ENCODE measurements around the gene CTBP2.

CTBP2 gene

GRCh38 chr10:124943301-124944092 lies 216.9 kb downstream of the CTBP2 start:
- intact Hi-C loops (cut with DNase I; ENCODE audit: low total_unique reads): loop anchor here (2.0 kb wide), 1 partner anchor 57 kb away; no protein-coding TSS in a partner anchor
- Histone ChIP-seq H3K4me1 (peaks cover 0 to 92% (median 36%) of the 10 kb centered on the region in 4 donors), H3K4me3 (no peak overlapping the region), H3K36me3 (no peaks in the 10 kb centered on the region), H3K9me3 (no peaks in the 10 kb centered on the region), H3K27ac (no peak overlapping the region), H3K27me3 (no peaks in the 10 kb centered on the region)
- no peak for TF ChIP-seq CTCF (IDR thresholded peaks at IDR 0.05)
- no peak for DNase-seq

- no peak overlapping the region for H3K4me3 ChIP-seq
These were observed 217.8 kb downstream of the CTBP2 start for GRCh38 chr10:124942317-124943169.

GRCh38 chr10:124941823-124942222 lies 218.5 kb downstream of the CTBP2 start, which contains the start of gene ZRANB1:
TSS of gene ZRANB1 (plus strand) at chr10:124942123. CDS start at chr10:124942494, 371 bp downstream.
- DNase-seq: no peak
- Histone ChIP-seq H3K27me3 (no peaks in the 10 kb centered on the region), H3K4me1 (peaks cover 0 to 76% (median 29%) of the 10 kb centered on the region in 4 donors), H3K36me3 (no peaks in the 10 kb centered on the region), H3K27ac (no peak within 1 kb of the TSS), H3K9me3 (no peaks in the 10 kb centered on the region), H3K4me3 (no peak within 1 kb of the TSS)
- intact Hi-C loops (cut with DNase I; ENCODE audit: low total_unique reads): no loop called here
- no peak for TF ChIP-seq CTCF (IDR thresholded peaks at IDR 0.05)

More at GRCh38 chr10:124942317-124943169, 217.8 kb downstream of the CTBP2 start:
- intact Hi-C loops (cut with DNase I; ENCODE audit: low total_unique reads): no loop called here
- no peak overlapping the region for H3K27ac ChIP-seq
- no peak for TF ChIP-seq CTCF (IDR thresholded peaks at IDR 0.05)
- H3K36me3 ChIP-seq: no peaks in the 10 kb centered on the region
- no peak for DNase-seq
- H3K4me1 ChIP-seq: peaks cover 0 to 83% (median 33%) of the 10 kb centered on the region in 4 donors
- no peaks in the 10 kb centered on the region for H3K27me3 ChIP-seq
- no peaks in the 10 kb centered on the region for H3K9me3 ChIP-seq

GRCh38 chr10:124939290-124939689 lies 221.1 kb downstream of the CTBP2 start:
- no peak overlapping the region for H3K4me3 ChIP-seq
- no peaks in the 10 kb centered on the region for H3K9me3 ChIP-seq
- no peaks in the 10 kb centered on the region for H3K36me3 ChIP-seq
- intact Hi-C loops (cut with DNase I; ENCODE audit: low total_unique reads): no loop called here
- no peak overlapping the region for H3K27ac ChIP-seq
- no peak for TF ChIP-seq CTCF (IDR thresholded peaks at IDR 0.05)
- H3K4me1 ChIP-seq: peaks cover 0 to 57% (median 22%) of the 10 kb centered on the region in 4 donors
- H3K27me3 ChIP-seq: no peaks in the 10 kb centered on the region
- DNase-seq: no peak

- no peaks in the 10 kb centered on the region for H3K9me3 ChIP-seq
- no peak overlapping the region for H3K4me3 ChIP-seq
- peaks cover 0 to 33% (median 13%) of the 10 kb centered on the region in 4 donors for H3K4me1 ChIP-seq
- H3K27me3 ChIP-seq: no peaks in the 10 kb centered on the region
- H3K36me3 ChIP-seq: no peaks in the 10 kb centered on the region
- intact Hi-C loops (cut with DNase I; ENCODE audit: low total_unique reads): no loop called here
- no peak for TF ChIP-seq CTCF (IDR thresholded peaks at IDR 0.05)
- no peak for DNase-seq
- no peak overlapping the region for H3K27ac ChIP-seq
These were observed 223.6 kb downstream of the CTBP2 start for GRCh38 chr10:124936813-124937212.

All from tibial artery (tissue), 4 donors.